A549 (cell line): Measurements from ENCODE around the gene CLIP2. TPM values are rescaled to one million over a fixed set of nuclear protein-coding genes. Genes with fewer than 3 reads are reported as not detected.

Experiments
- ATAC-seq, 2 experiments: fragments of 200-7000 bp in 1 of 2; fragments of >200 bp in 1 of 2; cut with Nextera tagmentation in 1 of 2; cut with Tn5 transposase in 1 of 2; 3 replicates each; pipeline versions ENCODE4 v1.8.0 to v1.9.1; 2018 to 2020; ENCODE audit warnings: mild to moderate bottlenecking in 1 of 2, moderate library complexity in 1 of 2
- CTCF ChIA-PET: fragments of 300-600 bp; sonication (Branson Sonifier 250); formaldehyde crosslinking; extraction: SDS; loops from one replicate; lab custom pipeline; 2021; ENCODE audit warnings: antibody characterized with exemption, inconsistent platforms; lab: Yijun Ruan, JAX
- POLR2A ChIA-PET: fragments of 350-600 bp; formaldehyde crosslinking; extraction: SDS; loops from one replicate; lab custom pipeline; 2021; ENCODE audit warnings: antibody characterized with exemption, inconsistent platforms; lab: Yijun Ruan, JAX
- DNase-seq, 2 experiments: peaks; one replicate each; pipeline versions ENCODE4 v3.0.0 to v3.0.0-alpha.2; 2011 to 2016; ENCODE audit warnings: low read depth in 1 of 2, low spot score in 1 of 2
- FAIRE-seq: peaks from 2 replicates; lab custom pipeline; 2011; peaks lifted over from hg19 to GRCh38; lab: Jason Lieb, UNC
- H3K27ac ChIP-seq, 2 experiments: fragments of >200 bp; sonication (Bioruptor Twin); formaldehyde crosslinking; 3 replicates each; pipeline ENCODE4 v1.5.1; 2016 to 2017
- H3K4me1 ChIP-seq: fragments of >200 bp; sonication (Bioruptor Twin); formaldehyde crosslinking; 3 replicates; pipeline ENCODE4 v1.6.1; 2016
- H3K4me2 ChIP-seq: fragments of >200 bp; sonication (Bioruptor Twin); formaldehyde crosslinking; 3 replicates; pipeline ENCODE4 v1.6.1; 2016
- H3K4me3 ChIP-seq: fragments of >200 bp; sonication (Bioruptor Twin); formaldehyde crosslinking; 3 replicates; pipeline ENCODE4 v1.5.1; 2016
- H3K9me3 ChIP-seq: fragments of >200 bp; sonication (Bioruptor Twin); formaldehyde crosslinking; 3 replicates; pipeline ENCODE4 v1.6.1; 2016
- ATOH8 ChIP-seq: fragments of 250-450 bp; sonication (Bioruptor Pico); IDR thresholded peaks from 2 replicates; pipeline ENCODE4 v1.5.0; 2020; ENCODE audit warnings: low read depth, mild to moderate bottlenecking, moderate library complexity
- BHLHE40 ChIP-seq: IDR thresholded peaks from 2 replicates; pipeline ENCODE4 v1.6.1; 2012; ENCODE audit warnings: low read depth, low read length, inconsistent platforms
- CBX8 ChIP-seq: fragments of 200-600 bp; sonication (generic); IDR thresholded peaks from 2 replicates; pipeline ENCODE4 v1.6.1; 2016
- CEBPB ChIP-seq, 2 experiments: fragments of >200 bp in 1 of 2; sonication (Bioruptor Twin) in 1 of 2; formaldehyde crosslinking in 1 of 2; IDR thresholded peaks; 2 replicates each; pipeline ENCODE4 v1.6.1; 2012 to 2016
- CTCF ChIP-seq: fragments of >200 bp; sonication (Bioruptor Twin); formaldehyde crosslinking; IDR thresholded peaks from 3 replicates; pipeline ENCODE4 v1.5.1; 2016
- ELK1 ChIP-seq: fragments of 150-350 bp; IDR thresholded peaks from 2 replicates; pipeline ENCODE4 v1.6.1; 2014; ENCODE audit warnings: low read depth, mild to moderate bottlenecking, low read length
- ESRRA ChIP-seq: fragments of 150-350 bp; IDR thresholded peaks from 2 replicates; pipeline ENCODE4 v1.6.1; 2014; ENCODE audit warnings: mild to moderate bottlenecking, low read length, borderline replicate concordance
- GATA3 ChIP-seq: IDR thresholded peaks from 2 replicates; pipeline ENCODE4 v1.6.1; 2012; ENCODE audit warnings: borderline replicate concordance
- HES2 ChIP-seq: fragments of >200 bp; sonication (Bioruptor Twin); formaldehyde crosslinking; IDR thresholded peaks from 2 replicates; pipeline ENCODE4 v1.6.1; 2016
- HOXA7 ChIP-seq: fragments of 250-450 bp; sonication (Bioruptor Pico); IDR thresholded peaks from 2 replicates; pipeline ENCODE4 v1.5.0; 2020; ENCODE audit warnings: mild to moderate bottlenecking, moderate library complexity
- JUN ChIP-seq, 2 experiments: fragments of >200 bp; sonication (Bioruptor Twin); formaldehyde crosslinking; IDR thresholded peaks; 2 replicates in 1 of 2; 3 replicates in 1 of 2; pipeline ENCODE4 v1.6.1; 2016 to 2017
- JUNB ChIP-seq: fragments of >200 bp; sonication (Bioruptor Twin); formaldehyde crosslinking; IDR thresholded peaks from 2 replicates; pipeline ENCODE4 v1.6.1; 2016
- KDM1A ChIP-seq: fragments of 200-600 bp; sonication (generic); IDR thresholded peaks from 2 replicates; pipeline ENCODE4 v1.6.1; 2016; ENCODE audit warnings: low read depth, mild to moderate bottlenecking
- KDM5A ChIP-seq: fragments of 200-600 bp; sonication (generic); IDR thresholded peaks from 2 replicates; pipeline ENCODE4 v1.6.1; 2016; ENCODE audit warnings: antibody characterized with exemption, mild to moderate bottlenecking
- MAFK ChIP-seq: fragments of 450-650 bp; IDR thresholded peaks from 2 replicates; pipeline ENCODE4 v1.6.1; 2014; ENCODE audit not compliant: partially characterized antibody
- MAZ ChIP-seq: fragments of 150-350 bp; IDR thresholded peaks from 2 replicates; pipeline ENCODE4 v1.6.1; 2014; ENCODE audit warnings: antibody characterized with exemption, low read depth, low read length, borderline replicate concordance
- MYC ChIP-seq: IDR thresholded peaks from 2 replicates; pipeline ENCODE4 v1.6.1; 2012; ENCODE audit warnings: mild to moderate bottlenecking, inconsistent platforms, low read length, improper control_type of control experiment, borderline replicate concordance
- RFX5 ChIP-seq: fragments of 450-650 bp; IDR thresholded peaks from 2 replicates; pipeline ENCODE4 v1.7.1; 2014; ENCODE audit warnings: antibody characterized with exemption, mild to moderate bottlenecking, moderate library complexity
- RNF2 ChIP-seq: fragments of 200-600 bp; sonication (generic); IDR thresholded peaks from 2 replicates; pipeline ENCODE4 v1.6.1; 2016; ENCODE audit warnings: low read depth, mild to moderate bottlenecking, antibody characterized with exemption, moderate library complexity, borderline replicate concordance
- SMC3 ChIP-seq: fragments of >200 bp; sonication (Bioruptor Twin); formaldehyde crosslinking; IDR thresholded peaks from 3 replicates; pipeline ENCODE4 v1.6.1; 2018; ENCODE audit warnings: inconsistent platforms
- TFCP2L1 ChIP-seq: fragments of 250-450 bp; sonication (Bioruptor Pico); IDR thresholded peaks from 2 replicates; pipeline ENCODE4 v1.5.0; 2021; ENCODE audit warnings: mild to moderate bottlenecking
- TP53 ChIP-seq: fragments of 250-450 bp; sonication (Bioruptor Pico); IDR thresholded peaks from 2 replicates; pipeline ENCODE4 v1.5.0; 2021; ENCODE audit warnings: mild to moderate bottlenecking, moderate library complexity
- ZC3H11A ChIP-seq: fragments of 450-650 bp; IDR thresholded peaks from 2 replicates; pipeline ENCODE4 v1.6.1; 2014; ENCODE audit warnings: antibody characterized with exemption, mild to moderate bottlenecking
- ZSCAN20 ChIP-seq: fragments of 250-450 bp; sonication (Bioruptor Pico); IDR thresholded peaks from 2 replicates; pipeline ENCODE4 v1.8.0; 2022; ENCODE audit warnings: mild to moderate bottlenecking, moderate library complexity
- WGBS: methylation state at CpG from one replicate; pipeline ENCODE4 v1.1.6; 2017; ENCODE audit errors: missing lambda C conversion rate; 5-methylcytosine and 5-hydroxymethylcytosine counted together
- polyA plus RNA-seq, 4 experiments: library from polyadenylated mRNA; depleted of rRNA in 3 of 4; stranded (reverse); fragments of >200 nt; fragmentation: RNase III in 1 of 4; extraction: RNeasy Plus Mini Kit Qiagen cat#74134 plus additional on column Dnase treatment in 1 of 4; gene quantifications; 2 replicates in 3 of 4; 3 replicates in 1 of 4; pipeline ENCODE4 v1.2.3, GENCODE V29; 2011 to 2017

The CLIP2 gene
- polyA plus RNA-seq, 2 of the 4 experiments (the other 2 are of a cell fraction) = 3.7 to 17.0 TPM

- DNase-seq (peak; percentile 79 to 86), ATAC-seq (peak; percentile 58 to 70; a peak in 5 of 6 replicates), FAIRE-seq (no peak)
- no peak overlapping the region for H3K4me3 ChIP-seq
- peak overlapping the region; percentile 70 to 89 for H3K27ac ChIP-seq
- peaks cover 46% of the 10 kb centered on the region for H3K4me1 ChIP-seq
- ChIA-PET CTCF (interaction anchor here (1.0 to 8.5 kb wide), 6 partner anchors 9 to 116 kb away, joined by 3 to 55 read pairs (median 11); no protein-coding TSS in a partner anchor), POLR2A (no interaction called here)
- TF ChIP-seq ESRRA (0 out of 2 replicates have a peak, but pooled peaks have one; percentile 8), BHLHE40 (no peak), CEBPB (IDR thresholded peaks at IDR 0.05) (peak; percentile 81 to 90), JUN (IDR thresholded peaks at IDR 0.05) (0 out of 5 replicates have a peak, but pooled peaks of 1 of the 2 experiments have one; percentile 38)
- H3K4me2 ChIP-seq = peak overlapping the region; percentile 58
- WGBS = 8% methylated on average over 9 of the region's 9 CpGs
- H3K9me3 ChIP-seq = no peaks in the 10 kb centered on the region
Measured at GRCh38 chr7:74284781-74285259, 4.4 kb upstream of the CLIP2 start.

GRCh38 chr7:74286131-74286530, 3.1 kb upstream of the CLIP2 start:
- no peak for DNase-seq
- Histone ChIP-seq H3K4me2 (no peak overlapping the region), H3K4me1 (peaks cover 41% of the 10 kb centered on the region), H3K27ac (peak overlapping the region; percentile 70 to 89; a peak in 4 of 6 replicates), H3K4me3 (no peak overlapping the region), H3K9me3 (no peaks in the 10 kb centered on the region)
- POLR2A ChIA-PET = no interaction called here
- TF ChIP-seq CEBPB (IDR thresholded peaks at IDR 0.05) (no peak), MAFK (peak; percentile 52), ELK1 (no peak), ZSCAN20 (CRISPR knock-in tag) (no peak), CTCF (no peak)
- CTCF ChIA-PET = interaction anchor here (1.3 to 8.5 kb wide), 4 partner anchors 11 to 115 kb away, joined by 5 to 55 read pairs (median 14); no protein-coding TSS in a partner anchor
- ATAC-seq = no peak
- 90% methylated on average over 11 of the region's 11 CpGs for WGBS
- FAIRE-seq = no peak

GRCh38 chr7:74287303-74288033, 1.7 kb upstream of the CLIP2 start:
- DNase-seq (no peak), FAIRE-seq (no peak), ATAC-seq (no peak)
- Histone ChIP-seq H3K4me1 (peaks cover 50% of the 10 kb centered on the region), H3K27ac (peak overlapping the region in 1 of 2 experiments; percentile 97; a peak in 4 of 6 replicates), H3K4me2 (no peak overlapping the region), H3K4me3 (no peak overlapping the region), H3K9me3 (no peaks in the 10 kb centered on the region)
- CTCF ChIA-PET = interaction anchor here (1.3 to 6.8 kb wide), 6 partner anchors 9 to 114 kb away, joined by 5 to 38 read pairs (median 10); no protein-coding TSS in a partner anchor
- TF ChIP-seq ZC3H11A = no peak
- TF ChIP-seq TP53 (CRISPR knock-in tag) = no peak
- TF ChIP-seq TFCP2L1 (CRISPR knock-in tag) = no peak
- TF ChIP-seq RFX5 = no peak
- no peak for TF ChIP-seq KDM5A
- TF ChIP-seq RNF2 = no peak
- no peak for TF ChIP-seq KDM1A
- no peak for TF ChIP-seq SMC3
- TF ChIP-seq BHLHE40 = no peak
- TF ChIP-seq HOXA7 = no peak
- no peak for TF ChIP-seq HES2
- TF ChIP-seq CEBPB (IDR thresholded peaks at IDR 0.05) = no peak
- TF ChIP-seq GATA3 = no peak
- TF ChIP-seq JUNB = no peak
- TF ChIP-seq MAZ = no peak
- TF ChIP-seq CBX8 = no peak
- TF ChIP-seq MAFK = no peak
- no peak for TF ChIP-seq ESRRA
- no peak for TF ChIP-seq ATOH8 (CRISPR knock-in tag)
- TF ChIP-seq MYC = no peak
- POLR2A ChIA-PET = no interaction called here
- 88% methylated on average over 7 of the region's 7 CpGs for WGBS
